OCI-LY1 (cell line): ENCODE measurements around the gene SLIT3.

Experiments
- EZH2 ChIP-seq: fragments of 200-600 bp; sonication (generic), shearing (Covaris generic); IDR thresholded peaks from 2 replicates; pipeline ENCODE4 v1.8.0; 2017; ENCODE audit warnings: borderline replicate concordance, mixed run types, mild to moderate bottlenecking, antibody characterized with exemption, low read length, moderate library complexity, mixed read lengths
- TF ChIP-seq, protein P1 (sequence below): fragments of 200-600 bp; sonication (generic), shearing (Covaris generic); IDR thresholded peaks from 2 replicates; pipeline ENCODE4 v1.5.1; 2017; ENCODE audit warnings: mild to moderate bottlenecking, antibody characterized with exemption, low read length, moderate library complexity, mixed read lengths

DNA sequence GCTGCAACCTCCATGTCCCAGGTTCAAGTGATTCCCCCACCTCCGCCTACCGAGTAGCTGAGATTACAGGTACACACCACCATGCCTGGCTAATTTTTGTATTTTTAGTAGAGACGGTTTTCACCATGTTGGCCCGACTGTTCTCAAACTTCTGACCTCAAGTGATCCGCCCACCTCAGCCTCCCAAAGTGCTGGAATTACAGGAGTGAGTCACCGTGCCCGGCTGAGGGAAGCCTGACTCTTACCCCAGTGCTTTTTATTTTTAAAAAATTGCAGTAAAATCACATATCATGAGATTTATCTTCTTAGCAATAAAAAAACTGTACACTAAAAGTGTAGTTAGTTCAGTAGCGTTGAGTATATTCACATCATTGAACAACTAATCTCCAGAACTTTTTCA, 105.3 kb downstream of the SLIT3 start:
- TF ChIP-seq, protein P1, sequence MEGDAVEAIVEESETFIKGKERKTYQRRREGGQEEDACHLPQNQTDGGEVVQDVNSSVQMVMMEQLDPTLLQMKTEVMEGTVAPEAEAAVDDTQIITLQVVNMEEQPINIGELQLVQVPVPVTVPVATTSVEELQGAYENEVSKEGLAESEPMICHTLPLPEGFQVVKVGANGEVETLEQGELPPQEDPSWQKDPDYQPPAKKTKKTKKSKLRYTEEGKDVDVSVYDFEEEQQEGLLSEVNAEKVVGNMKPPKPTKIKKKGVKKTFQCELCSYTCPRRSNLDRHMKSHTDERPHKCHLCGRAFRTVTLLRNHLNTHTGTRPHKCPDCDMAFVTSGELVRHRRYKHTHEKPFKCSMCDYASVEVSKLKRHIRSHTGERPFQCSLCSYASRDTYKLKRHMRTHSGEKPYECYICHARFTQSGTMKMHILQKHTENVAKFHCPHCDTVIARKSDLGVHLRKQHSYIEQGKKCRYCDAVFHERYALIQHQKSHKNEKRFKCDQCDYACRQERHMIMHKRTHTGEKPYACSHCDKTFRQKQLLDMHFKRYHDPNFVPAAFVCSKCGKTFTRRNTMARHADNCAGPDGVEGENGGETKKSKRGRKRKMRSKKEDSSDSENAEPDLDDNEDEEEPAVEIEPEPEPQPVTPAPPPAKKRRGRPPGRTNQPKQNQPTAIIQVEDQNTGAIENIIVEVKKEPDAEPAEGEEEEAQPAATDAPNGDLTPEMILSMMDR, result no peak
- TF ChIP-seq EZH2, result no peak
